ENCODE measurements around the gene FBXL16.

Gene FBXL16

DNA sequence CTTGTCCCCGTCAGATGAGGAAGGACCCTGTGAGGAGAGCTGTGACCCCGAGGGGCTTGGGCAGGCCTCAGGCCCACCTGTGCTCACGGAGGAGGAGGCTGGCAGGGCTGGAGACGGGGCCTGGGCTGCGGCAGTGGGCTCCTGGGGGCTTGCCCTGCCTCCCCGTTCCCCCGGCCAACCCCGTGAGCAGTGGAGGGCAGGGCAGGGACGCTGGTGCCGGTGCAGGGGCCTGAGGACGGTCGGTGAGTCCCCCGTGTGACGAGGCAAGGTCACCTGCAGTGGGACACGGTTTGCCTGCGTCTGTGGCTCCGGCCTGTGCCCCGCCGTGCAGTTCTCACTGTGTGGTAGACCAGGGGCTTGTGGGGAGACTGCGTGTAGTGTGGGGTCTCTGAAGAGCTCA lies 46.0 kb downstream of the FBXL16 start:
- no peak for TF ChIP-seq YY1 (IDR thresholded peaks at IDR 0.05; ENCODE audit: low read depth)
- TF ChIP-seq TCF12 (IDR thresholded peaks at IDR 0.05; ENCODE audit: low read depth) = no peak
- no peak for TF ChIP-seq EP300 (IDR thresholded peaks at IDR 0.05; ENCODE audit: borderline replicate concordance)
- no peak for TF ChIP-seq CEBPB (IDR thresholded peaks at IDR 0.05)
- no peak for TF ChIP-seq TAF1 (IDR thresholded peaks at IDR 0.05; ENCODE audit: low read depth)
- TF ChIP-seq, protein P1, sequence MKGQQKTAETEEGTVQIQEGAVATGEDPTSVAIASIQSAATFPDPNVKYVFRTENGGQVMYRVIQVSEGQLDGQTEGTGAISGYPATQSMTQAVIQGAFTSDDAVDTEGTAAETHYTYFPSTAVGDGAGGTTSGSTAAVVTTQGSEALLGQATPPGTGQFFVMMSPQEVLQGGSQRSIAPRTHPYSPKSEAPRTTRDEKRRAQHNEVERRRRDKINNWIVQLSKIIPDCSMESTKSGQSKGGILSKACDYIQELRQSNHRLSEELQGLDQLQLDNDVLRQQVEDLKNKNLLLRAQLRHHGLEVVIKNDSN (IDR thresholded peaks at IDR 0.05) = no peak
- no peak for TF ChIP-seq MAX (IDR thresholded peaks at IDR 0.05)
- TF ChIP-seq RAD21 (IDR thresholded peaks at IDR 0.05; ENCODE audit: low read depth) = no peak
- TF ChIP-seq NFIC (IDR thresholded peaks at IDR 0.05) = no peak
- TF ChIP-seq REST (IDR thresholded peaks at IDR 0.05; ENCODE audit: low read depth) = no peak
- no peak for TF ChIP-seq ZBTB7A (IDR thresholded peaks at IDR 0.05; ENCODE audit: low read depth)
- TF ChIP-seq FOXM1 (IDR thresholded peaks at IDR 0.05; ENCODE audit: borderline replicate concordance, low read depth) = no peak
- TF ChIP-seq CREB1 (IDR thresholded peaks at IDR 0.05; ENCODE audit: low read depth) = no peak
- no peak for TF ChIP-seq TEAD4 (IDR thresholded peaks at IDR 0.05)
- no peak for TF ChIP-seq EGR1 (IDR thresholded peaks at IDR 0.05)

GRCh38 chr16:658679-659571 lies 46.7 kb downstream of the FBXL16 start:
- no peak for TF ChIP-seq TAF1 (IDR thresholded peaks at IDR 0.05; ENCODE audit: low read depth)
- no peak for TF ChIP-seq TEAD4 (IDR thresholded peaks at IDR 0.05)
- no peak for TF ChIP-seq CEBPB (IDR thresholded peaks at IDR 0.05)
- TF ChIP-seq ZBTB7A (IDR thresholded peaks at IDR 0.05; ENCODE audit: low read depth) = no peak
- TF ChIP-seq FOXM1 (IDR thresholded peaks at IDR 0.05; ENCODE audit: borderline replicate concordance, low read depth) = no peak
- TF ChIP-seq, protein P1 (IDR thresholded peaks at IDR 0.05) = no peak
- no peak for TF ChIP-seq YY1 (IDR thresholded peaks at IDR 0.05; ENCODE audit: low read depth)
- TF ChIP-seq RAD21 (IDR thresholded peaks at IDR 0.05; ENCODE audit: low read depth) = no peak
- no peak for TF ChIP-seq CREB1 (IDR thresholded peaks at IDR 0.05; ENCODE audit: low read depth)
- TF ChIP-seq REST (IDR thresholded peaks at IDR 0.05; ENCODE audit: low read depth) = no peak
- no peak for TF ChIP-seq NFIC (IDR thresholded peaks at IDR 0.05)

DNA sequence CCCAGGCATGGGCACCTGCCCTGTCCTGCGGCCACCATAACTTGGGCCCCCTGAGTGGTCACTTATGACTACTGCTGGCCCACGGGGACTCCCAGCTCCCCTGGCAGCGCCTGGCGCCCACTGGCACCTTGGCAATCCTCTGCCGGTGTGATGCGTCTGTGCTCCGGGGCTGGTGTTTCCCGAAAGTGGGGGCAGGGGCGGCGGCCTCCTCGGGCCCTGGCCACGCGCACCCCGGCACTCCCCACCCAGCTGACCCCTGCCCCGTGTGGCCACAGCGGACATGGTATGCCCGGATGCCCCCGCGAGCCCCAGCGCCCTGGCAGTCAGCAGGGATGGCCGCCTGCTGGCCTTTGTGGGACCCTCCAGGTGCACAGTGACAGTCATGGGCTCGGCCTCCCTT lies 48.1 kb downstream of the FBXL16 start:
- no peak for TF ChIP-seq REST (IDR thresholded peaks at IDR 0.05; ENCODE audit: low read depth)
- TF ChIP-seq EP300 (IDR thresholded peaks at IDR 0.05; ENCODE audit: borderline replicate concordance) = no peak
- no peak for TF ChIP-seq MAX (IDR thresholded peaks at IDR 0.05)
- TF ChIP-seq, protein P1 (IDR thresholded peaks at IDR 0.05) = no peak
- no peak for TF ChIP-seq NFIC (IDR thresholded peaks at IDR 0.05)
- TF ChIP-seq TAF1 (IDR thresholded peaks at IDR 0.05; ENCODE audit: low read depth) = no peak

DNA sequence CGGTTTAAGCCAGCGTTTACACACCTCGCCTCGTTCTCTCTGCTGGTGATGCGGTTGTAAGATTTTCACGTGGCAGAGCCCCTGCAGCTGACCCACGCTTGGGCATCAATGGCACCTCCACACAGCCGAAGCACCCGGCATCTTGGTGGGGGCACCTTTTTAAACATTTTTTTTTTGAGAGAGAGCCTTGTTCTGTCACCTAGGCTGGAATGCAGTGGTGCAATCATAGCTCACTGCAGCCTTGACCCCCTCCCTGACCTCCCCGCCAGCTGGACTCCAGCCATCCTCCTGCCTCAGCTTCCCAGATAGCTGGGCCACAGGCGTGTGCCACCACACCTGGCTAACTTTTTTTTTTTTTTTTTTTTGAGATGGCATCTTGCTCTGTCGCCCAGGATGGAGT lies 51.6 kb downstream of the FBXL16 start:
- no peak for TF ChIP-seq REST (IDR thresholded peaks at IDR 0.05; ENCODE audit: low read depth)
- no peak for TF ChIP-seq YY1 (IDR thresholded peaks at IDR 0.05; ENCODE audit: low read depth)
- TF ChIP-seq, protein P1 (IDR thresholded peaks at IDR 0.05) = no peak
- no peak for TF ChIP-seq CREB1 (IDR thresholded peaks at IDR 0.05; ENCODE audit: low read depth)
- TF ChIP-seq RAD21 (IDR thresholded peaks at IDR 0.05; ENCODE audit: low read depth) = no peak
- no peak for TF ChIP-seq NFIC (IDR thresholded peaks at IDR 0.05)
- TF ChIP-seq MAX (IDR thresholded peaks at IDR 0.05) = no peak
- no peak for TF ChIP-seq CEBPB (IDR thresholded peaks at IDR 0.05)
- no peak for TF ChIP-seq FOXM1 (IDR thresholded peaks at IDR 0.05; ENCODE audit: borderline replicate concordance, low read depth)
- TF ChIP-seq TAF1 (IDR thresholded peaks at IDR 0.05; ENCODE audit: low read depth) = no peak
- no peak for TF ChIP-seq EP300 (IDR thresholded peaks at IDR 0.05; ENCODE audit: borderline replicate concordance)
- TF ChIP-seq EGR1 (IDR thresholded peaks at IDR 0.05) = no peak
- no peak for TF ChIP-seq ZBTB7A (IDR thresholded peaks at IDR 0.05; ENCODE audit: low read depth)

All from Ishikawa (cell line).